Measurements from ENCODE around the gene GRSF1. TPM values are rescaled to one million over a fixed set of nuclear protein-coding genes. Genes with fewer than 3 reads are reported as not detected.

GRSF1 gene
- total RNA-seq, 1 experiment from 2014 or later: 98.5 TPM

DNA sequence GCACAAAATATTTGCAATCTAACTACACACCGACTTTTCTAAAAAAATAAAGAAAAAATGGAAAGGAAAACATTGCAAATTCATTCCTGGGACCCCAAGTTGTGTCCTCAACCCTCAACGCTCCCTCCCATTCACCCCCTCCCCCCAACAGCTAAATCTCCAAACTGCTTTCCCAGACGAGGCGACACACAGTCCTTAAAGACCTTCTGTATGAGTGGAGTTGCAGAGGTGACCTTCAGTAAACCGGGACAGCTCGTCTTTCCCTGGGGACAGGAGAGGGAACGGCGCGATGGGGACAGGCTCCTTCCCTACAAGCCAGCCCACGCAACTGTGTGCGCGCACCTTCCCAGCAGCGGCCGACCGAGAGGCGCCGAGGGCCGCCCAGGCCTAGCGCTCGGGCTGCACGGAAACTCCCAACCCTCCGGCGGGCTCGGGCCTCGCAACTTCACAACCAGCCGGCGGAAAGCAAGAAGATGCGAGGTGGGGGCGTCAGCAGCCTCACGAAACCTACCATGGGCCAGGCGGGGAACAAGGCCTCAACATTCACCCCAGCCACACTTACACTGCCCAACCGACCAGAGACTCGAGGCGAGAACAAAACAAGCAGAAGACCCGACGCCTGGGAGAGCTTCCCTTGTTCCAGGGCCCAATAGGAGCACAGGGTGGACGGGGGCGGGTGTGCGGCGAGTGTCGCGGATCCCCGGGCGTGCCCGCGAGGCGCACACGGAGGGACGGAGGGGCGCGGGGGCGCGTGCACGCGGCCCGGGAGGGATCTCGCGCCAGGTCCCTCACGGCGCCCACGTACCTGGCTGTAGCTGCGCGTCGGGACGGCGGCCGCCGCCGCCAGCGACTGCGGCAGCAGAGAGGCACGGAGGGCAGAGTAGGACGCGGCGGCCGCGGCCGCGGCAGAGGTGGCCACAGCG, 763 bp downstream of the GRSF1 start:
- DNase-seq (ENCODE audit: low spot score) (peak; percentile 48), ATAC-seq (peak; percentile 19)
- TF ChIP-seq ZNF121 (CRISPR knock-in tag; IDR thresholded peaks at IDR 0.05) (peak; percentile 54; the same call in 1 of the 2 replicates), GABPB1 (CRISPR knock-in tag; IDR thresholded peaks at IDR 0.05) (no peak), TEAD4 (CRISPR knock-in tag; IDR thresholded peaks at IDR 0.05) (no peak), ZNF416 (CRISPR knock-in tag; IDR thresholded peaks at IDR 0.05) (no peak), TEAD1 (CRISPR knock-in tag; IDR thresholded peaks at IDR 0.05) (peak; percentile 57; the same call in 1 of the 2 replicates), ZNF671 (CRISPR knock-in tag; IDR thresholded peaks at IDR 0.05) (no peak), ESRRA (CRISPR knock-in tag; IDR thresholded peaks at IDR 0.05; ENCODE audit: borderline replicate concordance) (peak; percentile 74; the same call in 1 of the 2 replicates), CREB1 (CRISPR knock-in tag; IDR thresholded peaks at IDR 0.05) (no peak), ELF4 (CRISPR knock-in tag; IDR thresholded peaks at IDR 0.05; ENCODE audit: low read depth) (no peak)
- TF ChIP-seq, protein P1, sequence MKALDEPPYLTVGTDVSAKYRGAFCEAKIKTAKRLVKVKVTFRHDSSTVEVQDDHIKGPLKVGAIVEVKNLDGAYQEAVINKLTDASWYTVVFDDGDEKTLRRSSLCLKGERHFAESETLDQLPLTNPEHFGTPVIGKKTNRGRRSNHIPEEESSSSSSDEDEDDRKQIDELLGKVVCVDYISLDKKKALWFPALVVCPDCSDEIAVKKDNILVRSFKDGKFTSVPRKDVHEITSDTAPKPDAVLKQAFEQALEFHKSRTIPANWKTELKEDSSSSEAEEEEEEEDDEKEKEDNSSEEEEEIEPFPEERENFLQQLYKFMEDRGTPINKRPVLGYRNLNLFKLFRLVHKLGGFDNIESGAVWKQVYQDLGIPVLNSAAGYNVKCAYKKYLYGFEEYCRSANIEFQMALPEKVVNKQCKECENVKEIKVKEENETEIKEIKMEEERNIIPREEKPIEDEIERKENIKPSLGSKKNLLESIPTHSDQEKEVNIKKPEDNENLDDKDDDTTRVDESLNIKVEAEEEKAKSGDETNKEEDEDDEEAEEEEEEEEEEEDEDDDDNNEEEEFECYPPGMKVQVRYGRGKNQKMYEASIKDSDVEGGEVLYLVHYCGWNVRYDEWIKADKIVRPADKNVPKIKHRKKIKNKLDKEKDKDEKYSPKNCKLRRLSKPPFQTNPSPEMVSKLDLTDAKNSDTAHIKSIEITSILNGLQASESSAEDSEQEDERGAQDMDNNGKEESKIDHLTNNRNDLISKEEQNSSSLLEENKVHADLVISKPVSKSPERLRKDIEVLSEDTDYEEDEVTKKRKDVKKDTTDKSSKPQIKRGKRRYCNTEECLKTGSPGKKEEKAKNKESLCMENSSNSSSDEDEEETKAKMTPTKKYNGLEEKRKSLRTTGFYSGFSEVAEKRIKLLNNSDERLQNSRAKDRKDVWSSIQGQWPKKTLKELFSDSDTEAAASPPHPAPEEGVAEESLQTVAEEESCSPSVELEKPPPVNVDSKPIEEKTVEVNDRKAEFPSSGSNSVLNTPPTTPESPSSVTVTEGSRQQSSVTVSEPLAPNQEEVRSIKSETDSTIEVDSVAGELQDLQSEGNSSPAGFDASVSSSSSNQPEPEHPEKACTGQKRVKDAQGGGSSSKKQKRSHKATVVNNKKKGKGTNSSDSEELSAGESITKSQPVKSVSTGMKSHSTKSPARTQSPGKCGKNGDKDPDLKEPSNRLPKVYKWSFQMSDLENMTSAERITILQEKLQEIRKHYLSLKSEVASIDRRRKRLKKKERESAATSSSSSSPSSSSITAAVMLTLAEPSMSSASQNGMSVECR (CRISPR knock-in tag; IDR thresholded peaks at IDR 0.05; ENCODE audit: borderline replicate concordance): 0 out of 2 replicates have a peak, but pooled peaks have one; percentile 37
- TF ChIP-seq, protein P2, sequence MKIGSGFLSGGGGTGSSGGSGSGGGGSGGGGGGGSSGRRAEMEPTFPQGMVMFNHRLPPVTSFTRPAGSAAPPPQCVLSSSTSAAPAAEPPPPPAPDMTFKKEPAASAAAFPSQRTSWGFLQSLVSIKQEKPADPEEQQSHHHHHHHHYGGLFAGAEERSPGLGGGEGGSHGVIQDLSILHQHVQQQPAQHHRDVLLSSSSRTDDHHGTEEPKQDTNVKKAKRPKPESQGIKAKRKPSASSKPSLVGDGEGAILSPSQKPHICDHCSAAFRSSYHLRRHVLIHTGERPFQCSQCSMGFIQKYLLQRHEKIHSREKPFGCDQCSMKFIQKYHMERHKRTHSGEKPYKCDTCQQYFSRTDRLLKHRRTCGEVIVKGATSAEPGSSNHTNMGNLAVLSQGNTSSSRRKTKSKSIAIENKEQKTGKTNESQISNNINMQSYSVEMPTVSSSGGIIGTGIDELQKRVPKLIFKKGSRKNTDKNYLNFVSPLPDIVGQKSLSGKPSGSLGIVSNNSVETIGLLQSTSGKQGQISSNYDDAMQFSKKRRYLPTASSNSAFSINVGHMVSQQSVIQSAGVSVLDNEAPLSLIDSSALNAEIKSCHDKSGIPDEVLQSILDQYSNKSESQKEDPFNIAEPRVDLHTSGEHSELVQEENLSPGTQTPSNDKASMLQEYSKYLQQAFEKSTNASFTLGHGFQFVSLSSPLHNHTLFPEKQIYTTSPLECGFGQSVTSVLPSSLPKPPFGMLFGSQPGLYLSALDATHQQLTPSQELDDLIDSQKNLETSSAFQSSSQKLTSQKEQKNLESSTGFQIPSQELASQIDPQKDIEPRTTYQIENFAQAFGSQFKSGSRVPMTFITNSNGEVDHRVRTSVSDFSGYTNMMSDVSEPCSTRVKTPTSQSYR (CRISPR knock-in tag; IDR thresholded peaks at IDR 0.05): peak; percentile 70; the same call in 1 of the 2 replicates
- TF ChIP-seq, protein P3, sequence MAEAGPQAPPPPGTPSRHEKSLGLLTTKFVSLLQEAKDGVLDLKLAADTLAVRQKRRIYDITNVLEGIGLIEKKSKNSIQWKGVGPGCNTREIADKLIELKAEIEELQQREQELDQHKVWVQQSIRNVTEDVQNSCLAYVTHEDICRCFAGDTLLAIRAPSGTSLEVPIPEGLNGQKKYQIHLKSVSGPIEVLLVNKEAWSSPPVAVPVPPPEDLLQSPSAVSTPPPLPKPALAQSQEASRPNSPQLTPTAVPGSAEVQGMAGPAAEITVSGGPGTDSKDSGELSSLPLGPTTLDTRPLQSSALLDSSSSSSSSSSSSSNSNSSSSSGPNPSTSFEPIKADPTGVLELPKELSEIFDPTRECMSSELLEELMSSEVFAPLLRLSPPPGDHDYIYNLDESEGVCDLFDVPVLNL (CRISPR knock-in tag; IDR thresholded peaks at IDR 0.05; ENCODE audit: borderline replicate concordance, low read depth): 0 out of 2 replicates have a peak, but pooled peaks have one; percentile 85
- TF ChIP-seq, protein P4, sequence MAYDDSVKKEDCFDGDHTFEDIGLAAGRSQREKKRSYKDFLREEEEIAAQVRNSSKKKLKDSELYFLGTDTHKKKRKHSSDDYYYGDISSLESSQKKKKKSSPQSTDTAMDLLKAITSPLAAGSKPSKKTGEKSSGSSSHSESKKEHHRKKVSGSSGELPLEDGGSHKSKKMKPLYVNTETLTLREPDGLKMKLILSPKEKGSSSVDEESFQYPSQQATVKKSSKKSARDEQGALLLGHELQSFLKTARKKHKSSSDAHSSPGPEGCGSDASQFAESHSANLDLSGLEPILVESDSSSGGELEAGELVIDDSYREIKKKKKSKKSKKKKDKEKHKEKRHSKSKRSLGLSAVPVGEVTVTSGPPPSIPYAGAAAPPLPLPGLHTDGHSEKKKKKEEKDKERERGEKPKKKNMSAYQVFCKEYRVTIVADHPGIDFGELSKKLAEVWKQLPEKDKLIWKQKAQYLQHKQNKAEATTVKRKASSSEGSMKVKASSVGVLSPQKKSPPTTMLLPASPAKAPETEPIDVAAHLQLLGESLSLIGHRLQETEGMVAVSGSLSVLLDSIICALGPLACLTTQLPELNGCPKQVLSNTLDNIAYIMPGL (CRISPR knock-in tag; IDR thresholded peaks at IDR 0.05): peak; percentile 45; the same call in 1 of the 2 replicates
- peak overlapping the region; percentile 91 for H3K27ac Mint-ChIP-seq
- peaks cover 15% of the 10 kb centered on the region for H3K36me3 Mint-ChIP-seq
- no peaks in the 10 kb centered on the region for H3K9me3 Mint-ChIP-seq
- ChIA-PET CTCF (interaction anchor here (0.6 to 2.1 kb wide), 6 partner anchors 63 to 171 kb away, joined by 3 to 6 read pairs (median 4); partner anchors contain the start of genes MOB1B and RUFY3), POLR2A (interaction anchor here (0.5 to 3.1 kb wide), 5 partner anchors 33 to 154 kb away, joined by 3 to 18 read pairs (median 5); partner anchors contain the start of genes DCK and MOB1B)
- no peaks in the 10 kb centered on the region for H3K27me3 Mint-ChIP-seq (ENCODE audit: low read depth)
- peaks cover 20% of the 10 kb centered on the region for H3K4me1 Mint-ChIP-seq
- peak overlapping the region; percentile 94 for H3K4me3 Mint-ChIP-seq
